K562 (cell line): ENCODE data around the gene ACP5. TPM values are rescaled to one million over a fixed set of nuclear protein-coding genes. Genes with fewer than 3 reads are reported as not detected.
A peak's percentile ranks its signal among the peaks of the same experiment; 100 is the strongest.

Experiments used
- ARID1B ChIP-seq: fragments of 450-650 bp; IDR thresholded peaks from 2 replicates; pipeline ENCODE4 v1.6.1; 2016; ENCODE audit warnings: antibody characterized with exemption, mild to moderate bottlenecking, inconsistent platforms
- ARID4B ChIP-seq: sonication (generic); formaldehyde crosslinking; IDR thresholded peaks from 2 replicates; pipeline ENCODE4 v1.8.0; 2022; ENCODE audit warnings: mild to moderate bottlenecking, missing genetic modification reagents
- ATF4 ChIP-seq: fragments of 450-650 bp; formaldehyde crosslinking; IDR thresholded peaks from 2 replicates; pipeline ENCODE4 v1.4.0; 2022; ENCODE audit warnings: mild to moderate bottlenecking, moderate library complexity
- ATF6 ChIP-seq: sonication (generic); formaldehyde crosslinking; IDR thresholded peaks from 2 replicates; pipeline ENCODE4 v1.4.0; 2020; ENCODE audit warnings: mild to moderate bottlenecking, missing genetic modification reagents
- ELK1 ChIP-seq: sonication (generic); formaldehyde crosslinking; IDR thresholded peaks from 2 replicates; pipeline ENCODE4 v1.8.1; 2022; ENCODE audit warnings: missing genetic modification reagents
- ESRRB ChIP-seq: fragments of 250-450 bp; sonication (Bioruptor Pico); IDR thresholded peaks from 2 replicates; pipeline ENCODE4 v1.5.0; 2020; ENCODE audit warnings: mild to moderate bottlenecking, moderate library complexity, borderline replicate concordance
- FIP1L1 ChIP-seq: fragments of 200-400 bp; formaldehyde crosslinking; IDR thresholded peaks from 2 replicates; pipeline ENCODE4 v1.6.1; 2018; ENCODE audit warnings: mild to moderate bottlenecking, low read depth, low read length; ENCODE audit not compliant: poor library complexity, severe bottlenecking
- KDM1A ChIP-seq, 2 experiments: fragments of 450-650 bp; IDR thresholded peaks; 2 replicates each; pipeline ENCODE4 v1.6.1; 2016; ENCODE audit warnings: mild to moderate bottlenecking in 2 of 2
- KLF1 ChIP-seq: fragments of 450-650 bp; IDR thresholded peaks from 2 replicates; pipeline ENCODE4 v1.6.1; 2016; ENCODE audit warnings: missing genetic modification characterization, missing compliant biosample characterization
- LEF1 ChIP-seq: fragments of 450-650 bp; IDR thresholded peaks from 2 replicates; pipeline ENCODE4 v1.6.1; 2016; ENCODE audit warnings: mild to moderate bottlenecking
- RAD21 ChIP-seq, 2 experiments: fragments of 250-450 bp in 1 of 2; fragments of 450-650 bp in 1 of 2; sonication (Bioruptor Pico) in 1 of 2; formaldehyde crosslinking in 1 of 2; IDR thresholded peaks in 1 of 2; conservative IDR thresholded peaks in 1 of 2; 2 replicates each; pipeline versions ENCODE4 v1.4.0 to v1.8.0; 2020 to 2022; ENCODE audit warnings: mild to moderate bottlenecking in 2 of 2, moderate library complexity in 1 of 2
- RBM39 ChIP-seq: fragments of 200-400 bp; formaldehyde crosslinking; optimal IDR thresholded peaks from 2 replicates; pipeline ENCODE3; 2018; ENCODE audit warnings: low read depth, low read length
- SLC30A9 ChIP-seq: fragments of 250-450 bp; sonication (Bioruptor Pico); IDR thresholded peaks from 2 replicates; pipeline ENCODE4 v1.8.0; 2022; ENCODE audit warnings: mild to moderate bottlenecking, moderate library complexity
- TAL1 ChIP-seq: fragments of 450-650 bp; IDR thresholded peaks from 2 replicates; pipeline ENCODE4 v1.6.1; 2016; ENCODE audit warnings: mild to moderate bottlenecking
- ZFP91 ChIP-seq: sonication (generic); formaldehyde crosslinking; IDR thresholded peaks from 2 replicates; pipeline ENCODE4 v1.8.0; 2022; ENCODE audit warnings: mild to moderate bottlenecking, missing genetic modification reagents
- ZNF232 ChIP-seq: sonication (generic); formaldehyde crosslinking; IDR thresholded peaks from 2 replicates; pipeline ENCODE4 v1.8.0; 2022; ENCODE audit warnings: mild to moderate bottlenecking, missing genetic modification reagents
- ZNF586 ChIP-seq: fragments of 450-650 bp; formaldehyde crosslinking; conservative IDR thresholded peaks from 2 replicates; pipeline ENCODE4 v1.4.0; 2020; ENCODE audit warnings: mild to moderate bottlenecking, moderate library complexity
- ZNF75A ChIP-seq: fragments of 450-650 bp; formaldehyde crosslinking; IDR thresholded peaks from 2 replicates; pipeline ENCODE4 v1.4.0; 2020; ENCODE audit warnings: mild to moderate bottlenecking
- polyA plus RNA-seq, 8 experiments: library from polyadenylated mRNA; depleted of rRNA in 4 of 8; stranded (reverse) in 5 of 8; unstranded in 3 of 8; fragments of >200 nt; fragmentation: Nextera tagmentation in 2 of 8; fragmentation: Illumina TruSeq in 1 of 8; extraction: Ambion mirVana in 2 of 8; extraction: Trizol in 1 of 8; gene quantifications; 2 replicates each; pipeline versions ENCODE4 v1.2.1 to v1.2.3, GENCODE V29; 2011 to 2014; ENCODE audit warnings: inconsistent platforms in 1 of 8, missing spikeins in 1 of 8
- total RNA-seq, 7 experiments: library from RNA; depleted of rRNA in 6 of 7; stranded (reverse); fragments of >200 nt in 6 of 7; fragmentation: Illumina TruSeq in 2 of 7; extraction: Trizol in 2 of 7; gene quantifications; 2 replicates each; pipeline versions ENCODE4 v1.2.1 to v1.2.3, GENCODE V29; 2011 to 2021; ENCODE audit warnings: low replicate concordance in 1 of 7

The ACP5 gene
- total and polyA plus RNA-seq, 9 of the 15 experiments (the other 6 are each of a cell fraction or from before 2014, with no cell fraction given): 0.06 to 1.1 (median 0.31) TPM; not detected in 1

GRCh38 chr19:11560404-11561051, 16.9 kb downstream of the ACP5 start (continued):
- no peak for TF ChIP-seq ESRRB (CRISPR knock-in tag)
- peak; percentile 56; the same call in 1 of the 2 replicates for TF ChIP-seq LEF1
- peak; percentile 97 for TF ChIP-seq ARID1B
- TF ChIP-seq TAL1: peak; percentile 97
- no peak for TF ChIP-seq ZNF75A
- no peak for TF ChIP-seq ZNF232 (CRISPR knock-in tag)
- TF ChIP-seq KLF1 (tag): no peak
- no peak for TF ChIP-seq SLC30A9
- peak; percentile 92 to 96 for TF ChIP-seq RAD21 (CRISPR knock-in tag; conservative IDR thresholded peaks at IDR 0.05 in 1 of 2, IDR thresholded peaks at IDR 0.05 in 1 of 2)
- no peak for TF ChIP-seq ZNF586 (CRISPR knock-in tag)
- TF ChIP-seq ELK1 (CRISPR knock-in tag): no peak
- peak; percentile 37; the same call in 1 of the 2 replicates for TF ChIP-seq ARID4B
- no peak for TF ChIP-seq ATF4 (CRISPR knock-in tag)
- no peak for TF ChIP-seq RBM39
- TF ChIP-seq ATF6 (CRISPR knock-in tag): no peak
- no peak for TF ChIP-seq ZFP91 (CRISPR knock-in tag)
- peak; percentile 94 to 95 for TF ChIP-seq KDM1A (IDR thresholded peaks at IDR 0.05)
- TF ChIP-seq FIP1L1: no peak
